Activated T-cell treated with anti-CD3 and anti-CD28 coated beads for 1 hour (primary cell): ENCODE data around the gene PRDM12.

Source experiments
- DNase-seq: peaks from one replicate; pipeline ENCODE4 v3.0.0-alpha.2; 2020; ENCODE audit warnings: low read depth

The PRDM12 gene

GRCh38 chr9:130664251-130665028, at the start of gene PRDM12:
Gene PRDM12 (plus strand): TSS chr9:130664594. CDS start chr9:130664654, 60 bp downstream.
- DNase-seq, result no peak

- DNase-seq, result no peak
These were observed 47.9 kb upstream of the PRDM12 start for GRCh38 chr9:130616451-130616850.

GRCh38 chr9:130623466-130623865, 40.9 kb upstream of the PRDM12 start:
- DNase-seq, result no peak

- no peak for DNase-seq
These were observed 40.2 kb upstream of the PRDM12 start for GRCh38 chr9:130624154-130624553.

- DNase-seq, result no peak
These were observed 38.0 kb upstream of the PRDM12 start for GRCh38 chr9:130626249-130626996.

GRCh38 chr9:130627051-130627450, 37.3 kb upstream of the PRDM12 start:
- no peak for DNase-seq

GRCh38 chr9:130627896-130628792, 36.2 kb upstream of the PRDM12 start:
- no peak for DNase-seq

GRCh38 chr9:130629443-130630070, 34.8 kb upstream of the PRDM12 start:
- no peak for DNase-seq

GRCh38 chr9:130630071-130630450, 34.3 kb upstream of the PRDM12 start:
- no peak for DNase-seq

GRCh38 chr9:130630506-130631330, 33.7 kb upstream of the PRDM12 start:
- no peak for DNase-seq

GRCh38 chr9:130631331-130632080, 32.9 kb upstream of the PRDM12 start:
- DNase-seq, result no peak

GRCh38 chr9:130632081-130632710, 32.2 kb upstream of the PRDM12 start:
- no peak for DNase-seq

- DNase-seq, result no peak
These were observed 31.6 kb upstream of the PRDM12 start for GRCh38 chr9:130632841-130633240.

GRCh38 chr9:130633336-130634190, 30.8 kb upstream of the PRDM12 start:
- DNase-seq, result no peak

- no peak for DNase-seq
These were observed 30.1 kb upstream of the PRDM12 start for GRCh38 chr9:130634191-130634768.

GRCh38 chr9:130634801-130635200, 29.6 kb upstream of the PRDM12 start:
- no peak for DNase-seq

- DNase-seq, result no peak
These were observed 29.1 kb upstream of the PRDM12 start for GRCh38 chr9:130635306-130635705.
